Lung microvascular endothelial cell (primary cell): ENCODE results near the gene TMEM254. TPM values are rescaled to one million over a fixed set of nuclear protein-coding genes. Genes with fewer than 3 reads are reported as not detected.
"Not testable (repeated sequence)": the region's sequence is repeated elsewhere in the genome, so short reads cannot be mapped to it uniquely, and the experiment has no call there.

Experiments
- DNase-seq, 2 donors: peaks; one replicate each; pipeline versions ENCODE4 v3.0.0 to v3.0.0-alpha.2; 2010; ENCODE audit warnings: low read depth in 2 of 2
- total RNA-seq: library from RNA; depleted of rRNA; stranded (reverse); fragments of >200 nt; gene quantifications from 2 replicates; pipeline ENCODE4 v1.2.1, GENCODE V29; 2014

Gene TMEM254, protein sequence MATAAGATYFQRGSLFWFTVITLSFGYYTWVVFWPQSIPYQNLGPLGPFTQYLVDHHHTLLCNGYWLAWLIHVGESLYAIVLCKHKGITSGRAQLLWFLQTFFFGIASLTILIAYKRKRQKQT
- total RNA-seq, result 1.8 and 2.4 TPM in 2 replicates

DNA sequence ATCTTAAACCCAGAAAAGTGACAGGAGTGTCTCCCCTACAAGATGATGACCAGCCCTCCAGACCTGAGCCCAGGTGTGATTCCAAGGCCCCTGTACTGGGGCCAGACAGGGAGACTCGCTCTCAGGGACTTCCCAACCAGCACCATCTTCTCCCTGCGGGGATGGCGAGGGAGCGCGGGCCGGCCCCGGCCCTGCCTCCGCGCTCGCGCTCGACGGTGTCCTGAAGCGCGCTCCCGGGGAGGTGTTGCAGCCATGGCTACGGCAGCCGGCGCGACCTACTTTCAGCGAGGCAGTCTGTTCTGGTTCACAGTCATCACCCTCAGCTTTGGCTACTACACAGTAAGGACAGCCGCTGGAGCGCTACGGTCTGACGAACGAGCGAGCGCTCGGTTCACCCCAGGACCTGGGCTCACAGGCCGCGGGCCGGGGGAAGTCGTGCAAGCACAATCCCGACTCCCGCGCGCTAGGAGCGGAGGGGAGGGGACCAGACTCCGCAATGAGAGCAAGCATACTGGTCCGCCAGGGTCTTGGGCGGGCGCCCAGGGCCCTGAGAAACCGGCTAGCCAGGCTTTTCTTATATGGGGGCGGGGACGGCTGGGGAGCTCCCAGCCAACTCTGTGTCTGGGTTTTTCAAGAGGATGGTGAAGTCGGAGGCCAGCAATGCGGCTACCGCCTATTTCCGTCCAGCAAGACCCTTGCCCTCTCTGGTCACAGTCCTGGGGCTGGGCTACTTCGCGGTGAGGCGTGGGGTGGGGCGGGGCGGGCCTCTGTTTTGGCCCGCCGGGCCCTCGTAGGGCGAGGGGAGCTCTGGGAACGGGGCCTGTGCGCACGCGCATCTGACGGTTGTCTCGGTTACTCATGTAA lies at the start of gene TMEM254:
TSS of gene TMEM254 (plus strand) at position 218 of the 864 bp plus-strand sequence. CDS start at position 253, 35 bp downstream.
- peak; percentile 88 to 91 for DNase-seq

DNA sequence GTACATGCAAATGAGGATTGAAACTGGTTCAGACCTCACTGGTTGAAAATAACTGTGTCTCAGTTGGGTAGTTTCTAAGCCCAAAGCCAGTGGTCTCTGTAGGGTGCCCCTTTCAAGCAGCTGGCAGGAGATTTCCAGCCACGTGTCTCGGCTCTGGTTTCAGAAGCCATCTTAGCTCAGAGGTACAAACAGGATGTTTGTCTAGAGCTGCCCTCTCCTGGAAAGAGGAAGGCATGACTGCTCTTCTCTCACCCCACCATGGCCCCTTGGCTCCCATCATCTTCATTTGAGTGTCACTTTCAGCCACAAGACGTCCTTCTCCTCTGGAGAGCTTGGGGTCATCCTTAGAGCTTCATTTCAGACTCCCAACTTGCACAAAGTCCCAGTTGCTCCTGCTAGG lies 49.3 kb upstream of the TMEM254 start:
- peak in 1 of 2 donors; percentile 6 for DNase-seq

DNA sequence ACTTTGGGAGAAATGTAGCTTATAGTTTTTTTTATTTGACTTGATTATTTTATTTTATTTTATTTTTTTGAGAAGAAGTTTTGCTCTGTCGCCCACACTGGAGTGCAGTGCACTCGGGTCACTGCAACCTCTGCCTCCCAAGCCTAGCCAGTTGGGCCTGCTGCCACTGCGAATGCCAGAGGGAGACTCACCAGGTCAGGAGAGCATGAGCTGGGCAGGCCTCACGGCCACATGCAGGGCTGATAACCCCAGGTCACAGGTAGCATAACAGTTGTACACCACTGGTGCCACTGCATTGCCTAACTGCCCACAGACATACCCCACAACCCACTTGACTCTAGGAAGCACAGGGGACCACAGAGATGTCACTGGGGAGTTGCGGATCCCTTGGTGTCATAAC lies 48.6 kb upstream of the TMEM254 start:
- not testable (repeated sequence) for DNase-seq

DNA sequence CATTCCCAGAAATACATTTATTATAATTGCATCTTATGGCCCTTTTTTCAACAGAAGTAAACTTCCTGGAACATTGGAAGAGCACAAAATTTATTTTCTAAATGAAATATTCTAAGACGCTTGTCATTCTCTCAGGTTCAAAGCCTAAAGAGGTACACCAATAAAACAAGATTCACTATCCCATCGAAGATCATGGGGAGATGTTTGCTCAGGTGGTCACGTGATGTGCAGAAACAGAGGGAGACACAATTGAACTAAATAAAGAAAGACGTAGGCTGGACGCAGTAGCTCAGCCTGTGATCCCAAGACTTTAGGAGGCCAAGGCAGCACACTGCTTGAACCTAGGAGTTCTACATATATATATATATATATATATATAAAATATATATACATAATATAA lies 46.0 kb upstream of the TMEM254 start:
- no peak for DNase-seq

DNA sequence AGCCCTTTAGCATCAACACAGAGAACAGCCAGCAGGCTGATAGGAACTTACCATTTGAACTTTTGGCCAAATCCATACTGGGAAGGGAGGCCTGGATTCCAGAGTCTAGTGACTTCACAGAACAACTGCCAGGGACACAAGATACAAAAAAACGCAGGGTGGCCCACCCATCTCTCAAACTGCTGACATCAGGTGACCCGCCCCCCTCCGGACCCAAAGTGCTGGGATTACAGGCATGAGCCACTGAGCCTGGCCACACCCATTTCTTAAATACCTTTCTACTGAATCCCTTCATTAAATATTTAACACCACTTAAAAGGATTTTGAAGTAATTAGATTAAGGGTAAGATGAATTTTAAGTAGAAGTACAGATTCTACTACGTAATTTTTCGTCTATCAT lies 43.7 kb upstream of the TMEM254 start:
- not testable (repeated sequence) for DNase-seq

DNA sequence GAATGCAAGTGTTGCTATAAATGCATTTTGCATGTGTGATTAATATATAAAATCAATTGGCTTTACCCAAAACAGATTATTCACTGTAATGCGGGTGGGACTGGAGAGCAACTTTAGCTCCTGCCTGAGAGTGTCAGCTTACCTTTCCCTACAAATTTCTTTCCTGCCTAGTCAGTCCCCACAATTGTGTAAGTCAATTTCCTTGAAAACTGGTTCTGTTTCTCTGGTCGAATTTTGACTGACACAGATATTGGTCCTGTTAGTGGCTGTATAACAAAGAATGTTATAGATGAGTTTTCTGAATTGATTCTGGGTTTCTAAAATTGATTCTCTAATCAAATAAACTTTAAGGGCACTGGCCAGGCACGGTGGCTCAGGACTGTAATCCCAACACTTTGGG lies 43.0 kb upstream of the TMEM254 start:
- not testable (repeated sequence) for DNase-seq

DNA sequence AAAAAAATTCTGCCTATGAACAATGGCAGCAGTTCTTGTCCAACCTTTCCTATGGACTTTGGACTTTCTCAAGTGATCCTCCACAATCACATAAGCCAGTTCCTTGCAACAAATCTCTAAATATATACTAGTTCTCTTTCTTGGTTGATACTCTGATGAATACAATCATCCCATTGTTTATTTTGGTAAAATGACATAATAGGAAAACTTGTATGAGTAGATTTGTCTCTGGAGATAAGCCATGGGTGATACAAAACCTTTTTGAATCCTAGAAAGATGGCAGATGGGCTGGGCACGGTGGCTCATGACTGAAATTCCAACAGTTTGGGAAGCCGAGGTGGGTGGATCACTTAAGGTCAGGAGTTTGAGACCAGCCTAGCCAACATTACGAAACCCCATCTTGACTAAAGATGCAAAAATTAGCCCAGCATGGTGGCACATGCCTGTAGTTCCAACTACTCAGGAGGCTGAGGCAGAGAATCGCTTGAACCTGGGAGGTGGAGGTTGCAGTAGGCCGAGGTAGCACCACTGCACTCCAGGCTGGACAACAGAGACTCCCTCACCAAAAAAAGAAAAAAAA lies 41.5 kb upstream of the TMEM254 start:
- not testable (repeated sequence) for DNase-seq

DNA sequence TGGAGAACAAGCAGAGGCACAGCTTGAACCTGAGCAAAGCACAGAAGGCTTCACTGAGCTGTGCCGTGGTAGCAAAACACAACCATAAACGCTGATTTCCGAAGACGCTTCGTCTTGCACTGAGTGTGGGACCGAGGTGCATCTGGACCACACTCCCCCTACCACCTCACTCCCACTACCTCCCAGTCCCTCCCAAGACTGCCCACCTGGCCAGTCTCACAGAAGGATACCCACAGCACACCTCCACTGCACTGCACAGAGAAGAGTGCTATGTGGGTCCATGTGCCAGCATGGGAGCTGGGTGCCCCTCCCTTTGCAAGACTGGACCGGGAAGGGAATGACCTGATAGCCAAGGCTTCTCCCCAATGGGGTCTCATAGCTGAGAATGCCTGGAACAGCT lies 40.2 kb upstream of the TMEM254 start:
- DNase-seq, result not testable (repeated sequence)

DNA sequence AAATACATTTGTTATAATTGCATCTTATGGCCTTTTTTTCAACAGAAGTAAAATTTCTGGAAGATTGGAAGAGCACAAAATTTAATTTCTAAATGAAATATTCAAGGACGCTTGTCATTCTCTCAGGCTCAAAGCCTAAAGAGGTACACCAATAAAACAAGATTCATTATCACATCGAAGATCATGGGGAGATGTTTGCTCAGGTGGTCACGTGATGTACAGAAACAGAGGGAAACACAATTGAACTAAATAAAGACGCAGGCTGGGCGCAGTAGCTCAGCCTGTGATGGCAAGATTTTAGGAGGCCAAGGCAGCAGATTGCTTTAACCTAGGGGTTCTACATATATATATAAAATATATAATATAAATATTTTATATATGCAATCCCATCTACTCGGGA lies 37.3 kb upstream of the TMEM254 start:
- DNase-seq, result no peak

DNA sequence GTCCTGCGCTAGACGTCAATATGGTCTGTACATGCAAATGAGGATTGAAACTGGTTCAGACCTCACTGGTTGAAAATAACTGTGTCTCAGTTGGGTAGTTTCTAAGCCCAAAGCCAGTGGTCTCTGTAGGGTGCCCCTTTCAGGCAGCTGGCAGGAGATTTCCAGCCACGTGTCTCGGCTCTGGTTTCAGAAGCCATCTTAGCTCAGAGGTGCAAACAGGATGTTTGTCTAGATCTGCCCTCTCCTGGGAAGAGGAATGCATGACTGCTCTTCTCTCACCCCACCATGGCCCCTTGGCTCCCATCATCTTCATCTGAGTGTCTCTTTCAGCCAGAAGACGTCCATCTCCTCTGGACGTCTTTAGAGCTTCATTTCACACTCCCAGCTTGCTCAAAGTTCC lies 33.5 kb upstream of the TMEM254 start:
- DNase-seq, result not testable (repeated sequence)

DNA sequence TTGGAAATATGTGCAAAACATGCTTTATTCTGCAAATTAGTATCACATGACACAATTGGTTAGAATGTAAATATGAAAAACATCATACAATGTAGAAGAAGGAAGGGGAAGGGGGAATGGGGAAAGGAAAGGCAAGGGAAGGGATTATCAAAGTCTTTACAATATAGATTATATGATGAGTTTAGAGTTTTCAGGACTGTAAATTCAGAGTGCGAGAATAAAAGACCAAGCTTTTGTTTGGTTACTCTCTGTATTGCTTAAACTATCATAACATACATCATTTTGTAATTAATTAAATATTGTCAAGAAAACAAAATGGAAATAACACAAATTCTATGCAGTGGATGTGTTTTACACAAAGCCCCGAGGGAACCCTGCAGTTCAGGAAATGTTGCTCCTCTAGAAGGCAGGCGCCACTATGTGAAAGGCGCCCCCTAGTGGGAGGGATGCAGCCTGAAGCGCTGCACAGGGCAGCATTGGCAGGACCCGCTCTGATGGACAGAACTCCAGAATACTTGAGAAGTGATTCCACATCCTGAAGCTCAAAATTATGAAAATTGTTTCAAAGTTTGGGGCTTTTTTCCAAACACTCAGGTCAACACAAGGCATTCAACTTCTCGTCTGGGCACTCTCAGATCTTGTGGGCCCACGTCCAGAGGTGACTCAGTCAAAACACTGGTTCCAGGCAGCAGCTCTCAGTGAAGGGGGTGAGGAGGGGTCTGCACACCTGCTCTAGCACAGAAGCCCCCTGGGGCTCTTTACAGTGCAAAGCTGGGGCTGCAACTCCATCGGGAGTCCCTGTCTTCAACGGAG lies 31.6 kb upstream of the TMEM254 start:
- DNase-seq, result peak; percentile 71 to 80

DNA sequence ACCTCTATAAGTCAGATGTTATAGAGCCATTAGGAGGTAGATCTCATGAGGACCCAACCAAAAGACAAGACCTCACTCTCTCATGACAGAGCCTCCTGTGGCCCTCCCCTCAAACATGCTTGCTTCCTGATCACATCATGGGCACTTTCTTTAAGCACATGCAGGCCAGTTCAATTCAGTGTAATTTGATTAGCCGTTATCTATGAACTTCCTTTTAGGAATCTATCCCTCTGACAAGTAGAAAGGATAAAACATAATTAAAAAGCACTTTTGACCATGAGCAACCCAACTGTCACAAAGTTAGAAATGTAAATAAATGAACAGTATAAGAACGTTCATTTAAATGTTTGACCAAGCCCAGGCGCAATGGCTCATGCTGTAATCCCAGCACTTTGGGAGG lies 27.7 kb upstream of the TMEM254 start:
- DNase-seq, result no peak

DNA sequence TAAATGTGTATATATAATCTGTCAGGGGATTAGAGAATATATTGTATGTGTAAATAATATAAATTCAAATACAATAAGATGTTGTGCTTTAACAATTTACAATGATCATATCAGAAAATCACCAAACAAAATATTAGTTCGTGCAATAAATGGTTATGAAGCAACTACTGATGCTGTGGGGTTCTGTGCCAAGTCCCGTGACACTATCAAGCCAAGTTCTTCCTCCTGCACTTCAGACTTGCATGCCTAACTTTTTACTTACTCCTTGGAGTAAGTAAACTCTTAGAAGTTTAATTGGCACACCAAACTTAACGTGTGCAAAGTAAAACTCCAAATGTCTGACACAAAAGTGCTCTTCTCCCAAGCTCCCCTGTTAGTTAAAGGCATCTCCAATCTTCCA lies 26.5 kb upstream of the TMEM254 start:
- no peak for DNase-seq

DNA sequence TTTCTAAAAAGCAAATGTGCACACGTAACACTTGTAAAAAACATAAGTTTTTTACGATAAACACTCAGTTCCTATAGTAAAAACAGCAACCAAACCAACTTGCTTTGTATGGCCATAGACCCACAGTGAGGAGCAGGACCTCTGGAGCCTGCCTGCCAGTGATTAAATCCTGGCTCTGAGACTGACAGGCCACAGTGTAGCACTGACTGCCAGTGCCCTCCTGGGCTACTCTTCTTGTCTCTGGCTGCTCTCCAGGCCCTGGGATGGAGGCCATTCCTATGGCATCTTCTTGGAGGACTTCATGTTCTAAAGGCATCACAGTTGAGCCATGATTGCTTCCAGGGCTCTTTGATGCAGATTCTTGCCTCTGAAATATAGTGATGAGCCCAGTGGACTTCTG lies 22.7 kb upstream of the TMEM254 start:
- DNase-seq, result no peak

DNA sequence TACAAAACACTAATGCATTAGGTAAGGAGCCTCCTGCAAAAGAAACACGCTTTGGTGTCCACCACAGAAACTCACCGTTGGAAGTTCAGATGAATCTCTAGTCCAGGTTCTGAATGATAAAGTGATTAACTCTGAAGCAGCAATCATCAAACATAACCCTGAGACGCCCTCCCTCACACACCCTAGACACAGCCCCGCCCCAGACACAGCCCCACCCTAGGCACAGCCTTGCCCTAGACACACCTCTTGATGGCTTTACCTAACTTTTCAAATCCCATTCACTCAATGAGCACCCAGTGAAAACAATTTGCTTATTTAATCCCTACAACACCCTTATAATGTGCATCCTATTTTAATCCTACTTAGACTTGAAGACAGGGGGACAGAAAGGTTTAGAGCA lies 21.3 kb upstream of the TMEM254 start:
- DNase-seq, result no peak

DNA sequence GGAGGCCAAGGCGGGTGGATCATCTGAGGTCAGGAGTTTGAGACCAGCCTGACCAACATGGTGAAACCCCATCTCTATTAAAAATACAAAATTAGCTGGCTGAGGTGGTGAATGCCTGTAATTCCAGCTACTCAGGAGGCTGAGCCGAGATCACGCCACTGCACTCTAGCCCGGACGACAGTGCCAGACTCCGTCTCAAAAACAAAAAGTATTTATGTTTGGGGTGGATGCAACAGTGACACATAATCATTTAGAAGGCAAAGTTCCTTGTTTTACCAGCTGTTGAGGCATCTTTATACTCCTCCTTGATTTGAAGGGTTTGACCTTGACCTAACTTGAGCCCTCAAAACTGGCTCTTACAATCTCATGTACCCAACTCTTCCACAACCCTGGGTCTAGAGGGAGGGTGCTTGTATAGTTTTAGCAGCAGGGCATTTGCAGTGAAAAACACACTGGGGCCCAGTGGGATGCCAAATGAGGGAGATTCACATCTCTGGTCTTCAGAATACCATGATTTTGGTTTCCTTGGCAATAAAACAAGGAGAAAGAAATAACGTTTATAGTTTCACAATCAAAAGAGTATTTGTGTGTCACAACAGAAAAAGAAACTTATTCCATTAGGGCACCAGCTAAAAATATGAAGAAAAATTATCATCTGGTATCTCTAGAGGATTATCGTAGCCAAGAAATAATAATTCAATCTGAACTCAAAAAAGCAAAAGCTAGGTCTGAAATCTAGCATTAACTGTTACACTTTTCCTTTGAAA lies 14.2 kb upstream of the TMEM254 start:
- DNase-seq, result no peak

DNA sequence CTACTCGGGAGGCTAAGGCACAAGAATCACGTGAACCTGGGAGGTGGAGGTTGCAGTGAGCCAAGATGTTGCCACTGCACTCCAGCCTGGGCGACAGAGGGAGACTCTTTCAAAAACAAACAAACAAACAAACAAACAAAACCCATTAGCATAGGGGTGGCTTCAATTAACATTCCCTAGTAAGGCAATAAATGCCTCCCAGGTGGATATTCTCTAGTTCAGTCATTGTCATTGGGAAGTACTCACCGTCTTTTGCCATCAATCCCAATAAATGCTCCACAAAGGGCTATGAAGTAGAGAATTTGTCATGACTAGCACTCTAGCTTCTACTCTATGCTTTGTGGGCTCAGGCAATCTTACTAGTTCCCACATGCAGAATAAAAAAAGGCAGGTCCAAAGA lies 11.7 kb upstream of the TMEM254 start:
- no peak for DNase-seq

DNA sequence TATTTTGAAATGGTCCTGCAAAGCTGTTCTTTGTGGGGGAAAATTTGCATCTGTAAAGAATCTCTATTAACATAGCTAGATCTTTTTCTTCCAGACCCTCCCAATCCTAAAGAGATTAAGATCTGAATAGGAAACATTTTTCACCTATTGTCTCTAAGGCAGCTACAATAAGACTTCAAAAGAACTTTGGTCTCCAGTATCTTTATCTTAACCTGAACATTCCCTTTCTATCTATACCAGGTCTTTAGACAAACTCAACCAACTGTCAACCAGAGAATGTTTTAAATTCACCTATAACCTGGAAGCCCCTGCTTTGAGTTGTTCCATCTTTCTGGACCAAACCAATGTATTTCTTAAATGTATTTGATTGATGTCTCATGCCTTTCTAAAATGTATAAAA lies 10.6 kb upstream of the TMEM254 start:
- not testable (repeated sequence) for DNase-seq

DNA sequence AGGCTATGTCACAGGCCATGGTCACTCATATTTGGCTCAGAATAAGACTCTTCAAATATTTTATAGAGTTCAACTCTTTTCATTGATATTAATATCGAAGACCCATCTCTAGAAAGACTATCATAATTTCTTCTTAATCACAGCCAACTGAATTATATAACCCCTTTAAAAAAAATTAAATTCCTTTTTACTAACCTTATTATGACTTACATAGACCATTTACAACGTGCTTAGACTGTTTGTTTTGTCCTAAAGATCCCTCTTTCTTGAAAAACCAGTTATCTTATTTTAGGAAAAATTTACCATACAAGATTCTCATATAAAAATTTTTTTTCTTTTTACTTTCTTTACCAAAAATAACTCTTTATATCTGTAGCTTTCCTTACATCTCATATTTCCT lies 10.2 kb upstream of the TMEM254 start:
- no peak for DNase-seq

DNA sequence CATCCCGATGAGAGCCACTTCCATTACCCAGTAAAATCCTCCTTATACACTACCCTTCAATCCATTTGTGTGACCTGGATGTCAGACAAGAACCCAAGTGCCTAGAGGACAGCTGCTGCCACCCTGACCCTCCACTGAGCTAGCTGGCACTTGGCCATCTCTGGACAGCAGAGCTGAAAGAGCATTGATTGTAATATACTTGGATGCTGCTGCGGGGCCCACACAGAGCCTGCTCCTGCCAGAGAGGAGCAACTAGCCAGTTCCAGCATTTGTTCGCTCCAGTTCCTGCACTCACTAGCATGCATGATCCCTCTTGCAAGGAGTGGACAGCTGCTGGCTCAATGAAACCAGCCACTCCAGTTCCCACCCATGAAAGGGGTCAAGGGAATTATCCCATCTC lies 8.4 kb upstream of the TMEM254 start:
- no peak for DNase-seq

DNA sequence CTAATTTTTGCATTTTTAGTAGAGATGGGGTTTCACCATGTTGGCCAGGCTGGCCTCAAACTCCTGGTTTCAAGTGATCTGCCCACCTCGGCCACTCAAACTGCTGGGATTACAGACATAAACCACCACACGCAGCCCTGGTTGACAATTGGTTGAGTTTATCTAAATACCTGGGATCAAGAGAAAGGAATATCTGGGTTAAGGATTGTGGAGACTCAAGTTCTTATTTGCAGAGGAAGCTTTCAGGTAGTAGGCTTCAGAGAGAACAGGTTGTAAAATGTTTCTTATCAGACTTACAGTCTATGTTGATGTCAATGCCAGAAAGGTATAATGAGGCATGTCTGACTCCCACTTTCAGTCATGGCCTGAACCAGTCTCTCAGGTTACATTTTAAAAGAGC lies 5.9 kb upstream of the TMEM254 start:
- no peak for DNase-seq
